Measurements from ENCODE around the gene TRAF2.

The TRAF2 gene

GRCh38 chr9:136847088-136847825 is 39.1 kb upstream of the TRAF2 start:
- peak; percentile 30 to 70 (median 56) for DNase-seq

GRCh38 chr9:136847826-136848392 is 38.4 kb upstream of the TRAF2 start:
- peak; percentile 89 to 97 (median 93) for DNase-seq

- DNase-seq: peak; percentile 14 to 54 (median 34)
Measured at GRCh38 chr9:136848393-136849037, 37.8 kb upstream of the TRAF2 start.

GRCh38 chr9:136849038-136849959 is 37.0 kb upstream of the TRAF2 start, which contains the start of gene PHPT1:
Gene PHPT1 (plus strand): TSS chr9:136849409. CDS start chr9:136849431, 22 bp downstream.
- DNase-seq: peak; percentile 99 to 100 (median 100)

- no peak for DNase-seq
Measured at GRCh38 chr9:136849960-136850865, 36.1 kb upstream of the TRAF2 start.

- peak in 1 of 4 experiments; percentile 1 for DNase-seq
Measured at GRCh38 chr9:136850866-136851775, 35.2 kb upstream of the TRAF2 start.

- no peak for DNase-seq
Measured at GRCh38 chr9:136851941-136852663, 34.2 kb upstream of the TRAF2 start, which contains the start of gene MAMDC4. Gene MAMDC4 (plus strand): TSS chr9:136852346. CDS start chr9:136852417, 71 bp downstream.

- peak in 1 of 4 experiments; percentile 1 for DNase-seq
Measured at GRCh38 chr9:136852664-136853595, 33.4 kb upstream of the TRAF2 start.

GRCh38 chr9:136853596-136854112 is 32.7 kb upstream of the TRAF2 start:
- DNase-seq: peak in 1 of 4 experiments; percentile 2

- DNase-seq: peak in 1 of 4 experiments; percentile 1
Measured at GRCh38 chr9:136854113-136854841, 32.0 kb upstream of the TRAF2 start.

GRCh38 chr9:136854842-136855460 is 31.4 kb upstream of the TRAF2 start:
- DNase-seq: peak in 1 of 4 experiments; percentile 0

- no peak for DNase-seq
Measured at GRCh38 chr9:136855461-136856078, 30.7 kb upstream of the TRAF2 start.

- no peak for DNase-seq
Measured at GRCh38 chr9:136856079-136856476, 30.2 kb upstream of the TRAF2 start.

GRCh38 chr9:136856541-136857141 is 29.7 kb upstream of the TRAF2 start:
- no peak for DNase-seq

GRCh38 chr9:136857166-136857565 is 29.1 kb upstream of the TRAF2 start:
- no peak for DNase-seq
